ENCODE measurements around the gene PLA2G2C.

DNA sequence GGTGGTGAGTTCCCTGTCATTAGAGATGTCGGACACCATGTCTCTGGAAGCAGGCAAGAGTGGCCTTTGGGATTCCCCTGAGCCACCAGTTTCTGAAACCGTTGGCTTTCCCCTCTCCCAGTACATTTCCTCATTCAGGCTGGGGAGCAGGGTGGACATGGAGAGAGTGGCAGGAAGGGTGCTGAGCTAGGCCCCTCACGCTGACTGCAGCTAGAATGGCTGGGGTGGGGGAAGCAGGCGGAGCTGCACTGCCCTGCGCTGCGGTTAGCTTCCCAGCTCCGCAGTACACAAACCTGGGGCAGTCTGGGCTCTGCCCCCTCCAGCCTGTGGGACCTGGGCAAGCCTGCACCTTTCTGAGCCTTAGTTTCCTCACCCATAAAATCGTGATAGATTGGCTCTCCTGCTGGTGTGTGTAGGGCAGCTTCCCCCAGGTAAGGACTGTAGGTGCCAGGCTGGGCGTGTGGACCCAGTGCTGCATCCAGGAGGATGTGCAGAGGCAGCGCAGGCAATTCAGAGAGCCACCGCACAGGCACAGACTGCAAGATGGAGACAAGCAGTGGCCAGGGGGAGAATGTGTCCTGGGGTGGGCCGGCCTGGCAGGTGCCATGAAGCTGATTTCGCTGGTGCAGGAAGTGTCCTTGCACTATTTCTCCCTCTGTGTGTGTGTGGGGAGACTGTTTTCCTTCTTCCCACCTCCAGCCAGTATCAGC lies 44.2 kb downstream of the PLA2G2C start:
- TF ChIP-seq POLR2A (IDR thresholded peaks at IDR 0.05; ENCODE audit: low read depth) (no peak), CTCF (IDR thresholded peaks at IDR 0.05) (no peak), POLR2AphosphoS5 (IDR thresholded peaks at IDR 0.05) (no peak)
